NCI-H748 (cell line): ENCODE results near the gene CPPED1.

Source experiments
- DNase-seq: peaks from one replicate; lab custom pipeline; 2025; ENCODE audit not compliant: unreplicated experiment; lab: John Stamatoyannopoulos, UW

The CPPED1 gene

DNA sequence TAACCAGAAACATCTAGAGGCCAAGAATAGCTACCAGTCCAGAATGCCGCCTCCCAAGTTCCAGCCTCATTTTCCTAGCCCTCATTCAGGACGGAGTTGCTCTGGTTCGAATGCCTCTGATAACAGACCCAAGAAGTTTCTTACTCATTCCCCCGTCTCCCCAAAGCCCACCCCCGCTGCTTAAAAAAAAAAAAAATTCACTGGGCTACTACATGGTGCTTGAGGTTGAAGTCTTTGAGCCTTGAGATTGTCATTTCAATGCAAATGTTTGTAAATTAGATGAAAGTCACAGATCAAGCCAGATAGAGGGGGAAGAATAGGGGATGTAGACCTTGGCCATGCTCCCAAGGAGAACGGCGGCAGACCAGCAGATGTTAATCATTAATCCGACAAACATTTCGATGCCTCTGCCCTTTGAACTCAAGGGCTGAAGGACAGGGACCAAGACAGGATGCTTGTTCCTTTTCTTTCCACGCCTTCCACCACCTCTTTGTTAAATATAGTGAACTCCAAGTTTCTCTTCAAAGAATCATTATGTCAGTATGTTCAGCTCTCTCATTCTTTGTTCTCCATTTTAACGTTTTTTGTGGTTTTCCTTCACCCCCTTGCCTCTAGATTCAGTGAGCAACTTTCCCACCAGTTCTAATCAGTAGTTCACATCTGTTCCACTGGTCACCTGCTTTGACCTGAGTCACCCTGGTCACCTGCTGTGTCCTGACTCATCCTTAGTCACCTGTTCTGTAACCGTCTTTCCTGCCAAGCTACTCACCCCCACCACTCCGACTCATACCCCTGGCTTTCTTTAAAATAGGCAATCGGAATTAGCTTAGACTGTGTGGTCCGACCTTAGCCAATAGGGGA is 190.3 kb downstream of the CPPED1 start:
- no peak for DNase-seq

- DNase-seq, result no peak
Observed at GRCh38 chr16:12612598-12613101, 191.0 kb downstream of the CPPED1 start.

GRCh38 chr16:12611916-12612597 is 191.6 kb downstream of the CPPED1 start:
- no peak for DNase-seq

DNA sequence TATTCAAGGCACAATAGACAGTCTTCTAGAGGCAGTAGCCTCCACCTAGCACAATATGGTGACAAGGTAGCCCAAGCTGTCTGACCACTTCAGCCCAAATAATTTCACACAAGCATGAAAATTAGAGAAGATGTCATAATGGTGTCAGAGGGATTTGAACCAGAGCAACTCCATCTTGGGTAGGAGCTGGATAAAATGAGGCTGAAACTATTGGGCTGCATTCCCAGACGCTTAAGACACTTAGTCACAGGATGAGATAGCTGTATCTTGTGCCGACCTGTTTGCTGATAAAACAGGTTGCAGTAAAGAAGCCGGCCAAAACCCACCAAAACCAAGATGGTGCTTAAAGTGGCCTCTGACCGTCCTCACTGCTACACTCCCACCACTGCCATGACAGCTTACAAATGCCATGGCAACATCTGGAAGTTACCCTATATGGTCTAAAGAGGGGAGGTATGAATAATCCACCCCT is 192.6 kb downstream of the CPPED1 start:
- DNase-seq, result no peak

GRCh38 chr16:12609937-12610699 is 193.6 kb downstream of the CPPED1 start:
- no peak for DNase-seq
